Breast epithelium (tissue), 3 donors: ENCODE results near the gene ABLIM2.

Experiments used
- CTCF ChIP-seq, 3 donors: fragments of 450-650 bp; IDR thresholded peaks; one replicate each; pipeline ENCODE4 v1.5.1; 2016 to 2017; ENCODE audit warnings: antibody characterized with exemption in 3 of 3, mild to moderate bottlenecking in 3 of 3, moderate library complexity in 3 of 3
- POLR2A ChIP-seq: fragments of 450-650 bp; IDR thresholded peaks from one replicate; pipeline ENCODE4 v1.6.1; 2016; ENCODE audit warnings: antibody characterized with exemption, mild to moderate bottlenecking, moderate library complexity

- no peak for TF ChIP-seq POLR2A
- TF ChIP-seq CTCF (IDR thresholded peaks at IDR 0.05), result no peak
Observed at GRCh38 chr4:7980036-7980435, 178.6 kb downstream of the ABLIM2 start.
